Cardiac fibroblast (primary cell): ENCODE results near the gene SH3BP2.

ENCODE experiments used
- DNase-seq, 2 donors: peaks; one replicate each; pipeline versions ENCODE4 v3.0.0 to v3.0.0-alpha.2; 2010; ENCODE audit warnings: low read depth in 2 of 2
- H3K4me3 ChIP-seq, 2 donors: replicated peaks in 1 of 2; 1 replicate in 1 of 2; 2 replicates in 1 of 2; pipeline ENCODE4 v1.5.1; 2011; ENCODE audit warnings: low read depth in 2 of 2, low read length in 2 of 2, mild to moderate bottlenecking in 2 of 2, moderate library complexity in 1 of 2
- CTCF ChIP-seq: IDR thresholded peaks from one replicate; pipeline ENCODE4 v1.5.1; 2011; ENCODE audit warnings: low read depth, mild to moderate bottlenecking, low read length, inconsistent platforms

SH3BP2 gene

GRCh38 chr4:2886622-2887021 lies 93.7 kb downstream of the SH3BP2 start:
- TF ChIP-seq CTCF, result no peak
- H3K4me3 ChIP-seq, result no peak overlapping the region
- DNase-seq, result no peak

GRCh38 chr4:2887343-2887742 lies 94.5 kb downstream of the SH3BP2 start:
- no peak overlapping the region for H3K4me3 ChIP-seq
- TF ChIP-seq CTCF, result no peak
- DNase-seq, result no peak

GRCh38 chr4:2888886-2889285 lies 96.0 kb downstream of the SH3BP2 start:
- H3K4me3 ChIP-seq, result no peak overlapping the region
- DNase-seq, result peak in 1 of 2 donors; percentile 25
- TF ChIP-seq CTCF, result no peak
